Measurements from ENCODE around the gene USP22. TPM values are rescaled to one million over a fixed set of nuclear protein-coding genes. Genes with fewer than 3 reads are reported as not detected.

USP22 gene
- polyA plus RNA-seq, 1 donor, result 103 TPM

GRCh38 chr17:21012736-21013135 lies 30.1 kb downstream of the USP22 start:
- H3K9me3 ChIP-seq (ENCODE audit: control insufficient read depth, low read depth, low read length), result no peaks in the 10 kb centered on the region
- peaks cover 97% of the 10 kb centered on the region for H3K36me3 ChIP-seq (ENCODE audit: control insufficient read depth, insufficient read depth, low read length)
- no peak overlapping the region for H3K4me3 ChIP-seq (ENCODE audit: low read length)
- H3K27me3 ChIP-seq (ENCODE audit: control insufficient read depth, insufficient read depth, low read length), result no peaks in the 10 kb centered on the region
- no CpG with 5 or more reads among the region's 8 CpGs for WGBS (ENCODE audit: insufficient coverage, low lambda C conversion rate)
- no peaks in the 10 kb centered on the region for H3K4me1 ChIP-seq (ENCODE audit: control insufficient read depth, insufficient read depth, low read length)
- no peak for DNase-seq
- no peak overlapping the region for H3K27ac ChIP-seq (ENCODE audit: low read length)

- Histone ChIP-seq H3K27me3 (ENCODE audit: control insufficient read depth, insufficient read depth, low read length) (no peaks in the 10 kb centered on the region), H3K27ac (ENCODE audit: low read length) (no peak overlapping the region), H3K4me1 (ENCODE audit: control insufficient read depth, insufficient read depth, low read length) (no peaks in the 10 kb centered on the region), H3K36me3 (ENCODE audit: control insufficient read depth, insufficient read depth, low read length) (peaks cover 95% of the 10 kb centered on the region), H3K4me3 (ENCODE audit: low read length) (no peak overlapping the region), H3K9me3 (ENCODE audit: control insufficient read depth, low read depth, low read length) (no peaks in the 10 kb centered on the region)
- DNase-seq, result no peak
- WGBS (ENCODE audit: insufficient coverage, low lambda C conversion rate), result no CpG with 5 or more reads among the region's 27 CpGs
These were observed 31.9 kb downstream of the USP22 start for GRCh38 chr17:21010705-21011596.

DNA sequence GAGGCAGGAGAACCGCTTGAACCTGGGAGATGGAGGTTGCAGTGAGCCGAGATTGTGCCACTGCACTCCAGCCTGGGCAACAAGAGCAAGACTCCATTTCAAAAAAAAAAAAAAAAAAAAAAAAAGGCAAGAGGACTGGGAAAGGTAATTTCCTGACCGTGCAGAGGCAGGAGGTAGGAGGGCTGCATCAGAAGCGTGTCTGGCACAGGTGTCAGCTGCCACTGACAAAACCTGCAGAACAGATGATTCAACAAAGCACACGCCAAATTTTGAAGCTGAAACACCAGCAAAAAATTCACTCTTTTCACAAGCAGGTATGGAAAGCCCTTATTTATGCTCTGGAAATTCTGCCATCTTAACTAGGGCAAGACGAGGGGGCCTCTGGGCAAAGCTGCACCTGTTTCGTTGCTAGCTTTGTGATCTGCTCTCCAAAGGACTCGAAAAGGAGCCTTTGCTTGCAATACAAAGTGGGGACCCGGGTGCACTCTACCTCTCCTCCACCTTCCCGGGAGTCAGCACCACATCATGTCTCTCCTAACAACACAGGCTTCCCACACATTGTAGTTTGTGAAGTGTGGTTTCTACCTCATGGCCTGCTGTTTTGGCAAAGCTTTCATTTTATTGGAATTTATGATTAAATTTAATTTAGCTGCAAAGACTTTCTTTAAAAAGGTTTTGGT lies 33.7 kb downstream of the USP22 start:
- Histone ChIP-seq H3K9me3 (ENCODE audit: control insufficient read depth, low read depth, low read length) (no peaks in the 10 kb centered on the region), H3K27ac (ENCODE audit: low read length) (no peak overlapping the region), H3K4me1 (ENCODE audit: control insufficient read depth, insufficient read depth, low read length) (no peaks in the 10 kb centered on the region), H3K27me3 (ENCODE audit: control insufficient read depth, insufficient read depth, low read length) (no peaks in the 10 kb centered on the region), H3K4me3 (ENCODE audit: low read length) (no peak overlapping the region), H3K36me3 (ENCODE audit: control insufficient read depth, insufficient read depth, low read length) (peaks cover 95% of the 10 kb centered on the region)
- no peak for DNase-seq
- 60% methylated on average over 1 of the region's 10 CpGs for WGBS (ENCODE audit: insufficient coverage, low lambda C conversion rate)

- WGBS (ENCODE audit: insufficient coverage, low lambda C conversion rate), result no CpG with 5 or more reads among the region's 13 CpGs
These were observed 34.5 kb downstream of the USP22 start for GRCh38 chr17:21008160-21008915.

GRCh38 chr17:21007646-21008045 lies 35.2 kb downstream of the USP22 start:
- Histone ChIP-seq H3K4me1 (ENCODE audit: control insufficient read depth, insufficient read depth, low read length) (no peaks in the 10 kb centered on the region), H3K27me3 (ENCODE audit: control insufficient read depth, insufficient read depth, low read length) (no peaks in the 10 kb centered on the region), H3K9me3 (ENCODE audit: control insufficient read depth, low read depth, low read length) (no peaks in the 10 kb centered on the region), H3K36me3 (ENCODE audit: control insufficient read depth, insufficient read depth, low read length) (peaks cover 97% of the 10 kb centered on the region), H3K27ac (ENCODE audit: low read length) (no peak overlapping the region), H3K4me3 (ENCODE audit: low read length) (no peak overlapping the region)
- DNase-seq, result no peak
- 100% methylated on average over 2 of the region's 9 CpGs for WGBS (ENCODE audit: insufficient coverage, low lambda C conversion rate)

More at GRCh38 chr17:21008160-21008915, 34.5 kb downstream of the USP22 start:
- no peak for DNase-seq
- H3K27ac ChIP-seq (ENCODE audit: low read length), result no peak overlapping the region
- H3K9me3 ChIP-seq (ENCODE audit: control insufficient read depth, low read depth, low read length), result no peaks in the 10 kb centered on the region
- H3K27me3 ChIP-seq (ENCODE audit: control insufficient read depth, insufficient read depth, low read length), result no peaks in the 10 kb centered on the region
- H3K4me1 ChIP-seq (ENCODE audit: control insufficient read depth, insufficient read depth, low read length), result no peaks in the 10 kb centered on the region
- no peak overlapping the region for H3K4me3 ChIP-seq (ENCODE audit: low read length)
- peaks cover 98% of the 10 kb centered on the region for H3K36me3 ChIP-seq (ENCODE audit: control insufficient read depth, insufficient read depth, low read length)

DNA sequence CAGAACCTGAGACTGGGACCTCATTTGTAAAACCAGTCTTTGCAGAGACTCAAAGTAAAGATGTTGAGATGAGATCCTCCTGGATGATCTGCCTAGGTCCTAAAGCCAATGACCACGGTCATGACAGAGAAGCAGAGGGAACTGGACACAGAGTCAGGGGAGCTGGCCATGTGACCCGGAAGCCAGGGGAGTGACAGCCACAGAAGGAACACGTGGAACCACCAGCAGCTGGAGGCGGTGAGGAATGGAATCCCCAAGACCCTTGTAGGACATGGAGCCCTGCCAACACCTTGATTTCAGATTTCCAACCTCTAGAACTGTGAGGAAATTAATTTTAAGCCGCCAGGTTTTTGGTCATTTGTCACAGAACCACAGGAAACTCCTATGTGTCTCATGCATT lies 37.0 kb downstream of the USP22 start:
- H3K27me3 ChIP-seq (ENCODE audit: control insufficient read depth, insufficient read depth, low read length), result no peaks in the 10 kb centered on the region
- no CpG with 5 or more reads among the region's 5 CpGs for WGBS (ENCODE audit: insufficient coverage, low lambda C conversion rate)
- no peaks in the 10 kb centered on the region for H3K4me1 ChIP-seq (ENCODE audit: control insufficient read depth, insufficient read depth, low read length)
- H3K36me3 ChIP-seq (ENCODE audit: control insufficient read depth, insufficient read depth, low read length), result peaks cover 97% of the 10 kb centered on the region
- no peaks in the 10 kb centered on the region for H3K9me3 ChIP-seq (ENCODE audit: control insufficient read depth, low read depth, low read length)
- H3K27ac ChIP-seq (ENCODE audit: low read length), result no peak overlapping the region
- no peak overlapping the region for H3K4me3 ChIP-seq (ENCODE audit: low read length)
- DNase-seq, result no peak

GRCh38 chr17:21005367-21005766 lies 37.4 kb downstream of the USP22 start:
- no peaks in the 10 kb centered on the region for H3K27me3 ChIP-seq (ENCODE audit: control insufficient read depth, insufficient read depth, low read length)
- H3K4me3 ChIP-seq (ENCODE audit: low read length), result no peak overlapping the region
- no peak overlapping the region for H3K27ac ChIP-seq (ENCODE audit: low read length)
- H3K4me1 ChIP-seq (ENCODE audit: control insufficient read depth, insufficient read depth, low read length), result no peaks in the 10 kb centered on the region
- no peaks in the 10 kb centered on the region for H3K9me3 ChIP-seq (ENCODE audit: control insufficient read depth, low read depth, low read length)
- DNase-seq, result no peak
- no CpG with 5 or more reads among the region's 4 CpGs for WGBS (ENCODE audit: insufficient coverage, low lambda C conversion rate)
- H3K36me3 ChIP-seq (ENCODE audit: control insufficient read depth, insufficient read depth, low read length), result peaks cover 97% of the 10 kb centered on the region

- no peaks in the 10 kb centered on the region for H3K27me3 ChIP-seq (ENCODE audit: control insufficient read depth, insufficient read depth, low read length)
- no peak for DNase-seq
- no peak overlapping the region for H3K27ac ChIP-seq (ENCODE audit: low read length)
- no CpG with 5 or more reads among the region's 26 CpGs for WGBS (ENCODE audit: insufficient coverage, low lambda C conversion rate)
- no peaks in the 10 kb centered on the region for H3K4me1 ChIP-seq (ENCODE audit: control insufficient read depth, insufficient read depth, low read length)
- H3K36me3 ChIP-seq (ENCODE audit: control insufficient read depth, insufficient read depth, low read length), result peaks cover 94% of the 10 kb centered on the region
- H3K4me3 ChIP-seq (ENCODE audit: low read length), result no peak overlapping the region
- no peaks in the 10 kb centered on the region for H3K9me3 ChIP-seq (ENCODE audit: control insufficient read depth, low read depth, low read length)
These were observed 38.5 kb downstream of the USP22 start for GRCh38 chr17:21004016-21004930.

GRCh38 chr17:21003007-21003621 lies 39.7 kb downstream of the USP22 start:
- no peak for DNase-seq
- Histone ChIP-seq H3K27ac (ENCODE audit: low read length) (no peak overlapping the region), H3K36me3 (ENCODE audit: control insufficient read depth, insufficient read depth, low read length) (peaks cover 82% of the 10 kb centered on the region), H3K4me1 (ENCODE audit: control insufficient read depth, insufficient read depth, low read length) (no peaks in the 10 kb centered on the region), H3K4me3 (ENCODE audit: low read length) (no peak overlapping the region), H3K9me3 (ENCODE audit: control insufficient read depth, low read depth, low read length) (no peaks in the 10 kb centered on the region), H3K27me3 (ENCODE audit: control insufficient read depth, insufficient read depth, low read length) (no peaks in the 10 kb centered on the region)
- 60% methylated on average over 1 of the region's 11 CpGs for WGBS (ENCODE audit: insufficient coverage, low lambda C conversion rate)
